GM21619 (cell line): ENCODE data around the gene ANKRD23.
A peak's percentile ranks its signal among the peaks of the same experiment; 100 is the strongest.
"Not testable (repeated sequence)": the region's sequence is repeated elsewhere in the genome, so short reads cannot be mapped to it uniquely, and the experiment has no call there.

ENCODE experiments used
- ATAC-seq: cut with Tn5 transposase; IDR thresholded peaks from one replicate; pipeline ENCODE4 v1.9.1; 2021; ENCODE audit not compliant: unreplicated experiment

The ANKRD23 gene

DNA sequence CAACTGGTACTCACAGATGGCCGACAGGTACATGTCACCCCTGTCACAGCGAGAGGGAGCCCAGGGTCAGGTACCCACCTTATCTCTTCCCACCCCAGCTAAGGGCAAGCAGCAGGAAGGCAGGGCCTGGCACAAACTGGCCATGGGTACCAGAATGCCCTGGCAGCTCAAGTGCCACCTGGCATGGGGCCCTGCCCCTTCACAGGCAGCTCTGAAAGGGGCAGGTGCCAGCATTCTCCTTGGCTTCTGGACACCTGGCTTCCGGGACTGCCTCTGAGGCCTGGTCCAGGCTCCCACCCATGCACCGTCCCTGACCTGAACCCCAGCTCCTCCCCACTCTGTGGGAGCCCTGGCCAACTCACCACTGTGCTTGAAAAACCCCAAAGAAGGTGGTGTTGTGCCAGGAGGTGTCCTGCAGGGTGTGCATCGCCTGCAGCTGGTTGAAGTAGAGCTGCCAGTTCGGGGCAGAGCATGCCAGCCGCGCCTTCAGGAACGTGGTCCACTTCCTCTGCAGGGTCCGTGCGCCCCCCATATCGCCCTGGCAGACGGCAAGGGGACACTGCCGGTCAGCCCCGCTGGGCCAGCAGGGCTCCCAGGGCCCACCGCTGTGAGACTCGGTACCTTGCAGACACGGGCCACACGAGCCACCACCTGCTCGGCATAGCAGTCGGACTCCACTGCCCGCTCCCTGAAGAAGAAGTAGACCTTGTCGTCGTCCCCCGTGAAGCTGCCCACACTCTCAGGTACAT, 20.7 kb upstream of the ANKRD23 start:
- no peak for ATAC-seq

DNA sequence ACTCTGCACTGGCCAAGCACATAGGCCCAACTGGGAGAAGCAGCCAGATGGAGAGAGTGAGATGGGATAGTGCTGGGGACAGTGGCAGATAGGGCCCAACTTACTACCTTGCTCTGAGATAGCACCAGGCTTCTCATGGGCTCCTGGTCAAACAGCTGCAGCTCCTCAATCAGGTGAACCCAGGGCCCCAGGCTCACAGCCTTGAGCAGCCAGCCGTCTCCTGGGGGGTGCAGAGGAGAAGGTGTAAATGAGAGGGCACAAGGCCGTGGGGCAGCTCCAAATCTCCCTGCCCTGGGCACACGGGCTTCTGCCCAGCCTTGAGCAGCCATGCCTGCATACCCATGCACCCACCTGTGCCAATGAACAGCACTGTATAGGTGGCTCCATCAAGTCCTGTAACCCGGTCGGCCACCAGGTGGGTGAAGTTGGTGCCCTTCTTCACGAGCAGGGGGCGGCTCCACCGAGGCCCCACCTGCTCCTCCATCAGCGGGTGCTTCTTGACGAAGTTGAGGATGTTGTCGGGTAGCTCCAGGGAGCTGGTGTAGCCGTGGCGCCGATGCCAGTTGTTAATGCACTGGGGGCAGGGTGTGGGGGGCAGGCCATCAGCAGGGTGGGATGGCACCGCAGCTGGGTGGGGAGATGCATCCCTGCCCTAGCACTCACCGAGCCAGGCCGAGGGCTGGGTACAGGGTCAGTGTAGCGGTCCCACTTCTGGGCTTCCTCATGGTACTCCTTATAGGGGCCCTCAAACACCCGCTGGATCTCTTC, 19.9 kb upstream of the ANKRD23 start:
- ATAC-seq, result no peak

- ATAC-seq, result not testable (repeated sequence)
These were observed 19.2 kb upstream of the ANKRD23 start for GRCh38 chr2:96863056-96863455.

- no peak for ATAC-seq
These were observed 17.3 kb upstream of the ANKRD23 start for GRCh38 chr2:96861074-96861473.

- no peak for ATAC-seq
These were observed 16.5 kb upstream of the ANKRD23 start for GRCh38 chr2:96860065-96861029.

DNA sequence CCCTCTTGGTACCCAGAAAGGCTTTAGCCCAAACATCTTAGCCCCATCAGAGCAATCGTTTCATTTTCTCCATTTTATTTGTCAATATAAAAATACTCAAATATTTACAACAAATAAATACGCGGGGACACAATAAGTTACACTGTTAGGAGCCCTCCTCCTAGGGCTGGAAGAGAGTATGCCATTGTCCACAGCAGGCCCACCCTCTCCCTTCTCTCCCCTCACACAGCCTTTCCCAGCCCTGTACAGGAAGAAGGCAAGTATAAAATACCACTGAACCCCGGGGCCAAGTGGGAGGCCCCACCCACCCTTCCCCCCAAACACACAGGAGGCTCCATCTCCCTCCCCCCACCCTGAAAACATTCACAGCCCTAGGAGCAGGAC, 15.9 kb upstream of the ANKRD23 start:
- ATAC-seq, result no peak

- no peak for ATAC-seq
These were observed 15.4 kb upstream of the ANKRD23 start for GRCh38 chr2:96859099-96859649.

- peak; percentile 91 for ATAC-seq
These were observed 14.0 kb upstream of the ANKRD23 start, which contains the start of gene ANKRD39 for GRCh38 chr2:96857667-96858372. Gene ANKRD39 (minus strand): TSS chr2:96858016. CDS start chr2:96857987, 29 bp downstream.

DNA sequence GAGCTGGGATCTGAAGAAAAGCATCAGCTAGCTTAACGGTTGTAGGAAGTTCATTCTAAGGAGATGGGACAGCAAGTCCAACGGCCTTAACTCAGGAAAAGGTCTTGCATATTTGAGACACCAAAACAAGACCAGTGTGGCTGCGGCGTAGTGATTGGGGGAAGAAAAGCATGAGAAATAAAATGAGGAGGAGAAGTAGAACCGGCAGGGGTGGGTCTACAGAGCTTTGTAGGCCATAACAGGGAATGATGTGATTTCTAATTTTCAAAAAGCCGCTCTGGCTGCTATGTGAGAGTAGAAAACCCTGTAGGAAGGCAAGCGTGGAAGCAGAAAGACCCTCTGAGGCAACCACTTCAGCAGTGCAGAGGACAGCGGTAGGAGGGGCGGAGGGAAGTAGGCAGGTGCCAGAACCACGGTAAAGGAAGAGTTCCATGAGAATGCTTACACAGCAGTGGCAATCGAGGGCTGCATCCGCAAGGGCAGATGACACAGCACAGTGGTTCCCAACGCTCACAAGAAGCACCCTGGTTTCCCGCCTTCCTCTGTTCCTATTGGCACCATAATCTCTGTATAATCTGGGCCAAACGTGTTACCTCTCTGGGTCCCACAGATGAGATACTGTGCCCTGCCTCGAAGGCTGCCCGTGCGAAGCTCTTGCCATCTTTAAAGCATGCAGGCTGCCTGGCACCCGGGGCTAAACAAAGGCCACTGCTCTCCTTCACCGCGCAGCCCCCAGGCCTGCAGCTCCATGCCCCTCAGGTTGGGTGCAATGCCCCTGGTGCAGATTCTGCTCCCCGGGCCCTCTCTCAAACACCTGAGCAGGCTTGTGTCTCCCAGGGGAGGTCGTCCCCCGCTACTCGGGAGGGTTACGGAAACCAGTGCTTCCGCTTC, 13.2 kb upstream of the ANKRD23 start:
- peak; percentile 22 for ATAC-seq

GRCh38 chr2:96853321-96853720, 9.5 kb upstream of the ANKRD23 start:
- ATAC-seq, result no peak

DNA sequence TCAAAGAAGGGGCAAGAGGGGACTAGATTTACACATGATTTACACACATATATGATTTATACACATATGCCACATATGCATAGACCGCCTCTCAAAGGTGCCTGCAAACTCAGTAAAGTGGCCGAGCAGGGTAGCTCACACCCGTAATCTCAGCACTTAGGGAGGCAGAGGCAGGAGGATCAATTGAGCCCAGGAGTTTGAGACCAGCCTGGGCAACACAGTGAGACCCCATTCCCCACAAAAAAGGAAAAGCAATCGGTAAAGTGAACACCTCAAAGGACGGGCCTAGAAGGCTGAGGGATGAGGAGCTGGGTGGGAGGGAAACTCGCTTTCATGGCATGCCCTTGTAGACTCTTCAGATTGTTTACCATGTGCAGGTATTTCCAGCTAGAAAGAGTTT, 8.8 kb upstream of the ANKRD23 start:
- no peak for ATAC-seq

DNA sequence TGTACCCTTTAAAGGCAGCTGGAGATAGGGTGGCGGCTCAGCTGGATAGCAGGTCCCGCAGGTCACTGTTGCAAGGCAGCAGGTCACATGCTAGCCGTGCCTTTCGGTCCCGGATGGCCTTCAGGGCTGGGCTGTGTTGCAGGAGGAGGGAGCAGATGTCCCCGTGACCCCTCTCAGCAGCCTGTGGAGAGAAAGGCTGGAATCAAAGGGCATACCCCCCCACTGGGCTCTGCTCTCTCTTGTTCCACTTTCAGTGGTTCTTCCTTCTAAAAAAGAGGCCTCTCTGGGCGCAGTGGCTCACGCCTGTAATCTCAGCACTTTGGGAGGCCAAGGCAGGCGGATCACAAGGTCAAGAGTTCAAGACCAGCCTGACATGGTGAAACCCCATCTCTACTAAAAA, 4.4 kb upstream of the ANKRD23 start:
- no peak for ATAC-seq

GRCh38 chr2:96847586-96847985, 3.8 kb upstream of the ANKRD23 start:
- no peak for ATAC-seq

GRCh38 chr2:96846825-96847224, 3.0 kb upstream of the ANKRD23 start:
- ATAC-seq, result no peak

- ATAC-seq, result no peak
These were observed 586 bp upstream of the ANKRD23 start for GRCh38 chr2:96844405-96844808.

DNA sequence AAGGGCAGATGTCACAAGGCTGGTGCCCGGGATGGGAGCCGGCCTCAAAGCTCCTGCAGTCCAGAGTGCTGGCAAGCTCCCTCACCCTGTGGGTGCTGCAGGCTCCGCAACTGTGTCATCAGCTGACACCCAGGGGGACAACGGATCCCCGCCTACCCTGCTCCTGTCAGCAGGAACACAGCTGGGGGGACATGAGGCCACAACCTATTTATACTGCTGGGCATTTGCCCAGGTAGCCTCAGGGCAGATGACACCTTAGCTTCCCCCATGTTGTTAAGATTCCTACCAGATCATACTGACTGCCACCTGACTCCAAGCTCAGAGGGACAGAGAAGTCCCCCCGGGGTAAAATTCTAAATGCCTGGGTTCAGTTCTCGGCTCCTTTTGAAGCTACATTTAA, 1.2 kb downstream of the ANKRD23 start:
- no peak for ATAC-seq

- ATAC-seq, result no peak
These were observed 1.9 kb downstream of the ANKRD23 start for GRCh38 chr2:96841701-96842495.
